ENCODE data around the gene IFNL2.

The IFNL2 gene

GRCh38 chr19:39301021-39301420 is 32.8 kb downstream of the IFNL2 start:
- Histone ChIP-seq H3K14ac (ENCODE audit: low read length) (no peak overlapping the region), H3K4me3 (ENCODE audit: low read length in 2 of 2) (no peak overlapping the region), H3K27me3 (ENCODE audit: control insufficient read depth in 3 of 3, insufficient read depth in 3 of 3, low read depth in 1 of 3, low read length in 3 of 3) (peaks cover 0 to 62% (median 10%) of the 10 kb centered on the region in 3 experiments), H3K9me3 (replicated peaks in 1 of 2; ENCODE audit: control insufficient read depth in 2 of 2, insufficient read depth in 1 of 2, low read depth in 1 of 2, low read length in 2 of 2) (no peaks in the 10 kb centered on the region), H3K4ac (ENCODE audit: low read length) (no peak overlapping the region), H4K8ac (ENCODE audit: low read depth, low read length) (no peak overlapping the region), H3K18ac (ENCODE audit: low read length) (no peak overlapping the region), H3K4me1 (ENCODE audit: control insufficient read depth in 2 of 2, insufficient read depth in 1 of 2, low read depth in 1 of 2, low read length in 2 of 2) (peaks cover 5% of the 10 kb centered on the region in 2 donors), H3K36me3 (replicated peaks in 1 of 2; ENCODE audit: control insufficient read depth in 2 of 2, insufficient read depth in 2 of 2, low read length in 2 of 2) (no peaks in the 10 kb centered on the region), H3K23ac (ENCODE audit: low read depth, low read length, poor library complexity) (no peak overlapping the region), H2BK15ac (ENCODE audit: low read length) (no peak overlapping the region), H2AFZ (ENCODE audit: low read length) (no peak overlapping the region), H3K79me1 (ENCODE audit: low read depth, low read length) (no peaks in the 10 kb centered on the region), H3K27ac (replicated peaks; ENCODE audit: low read length) (no peak overlapping the region), H2BK12ac (ENCODE audit: low read length) (no peak overlapping the region), H2AK5ac (ENCODE audit: low read depth, low read length) (no peak overlapping the region), H3K4me2 (ENCODE audit: insufficient read depth, low read length, poor library complexity, severe bottlenecking) (no peak overlapping the region), H4K91ac (ENCODE audit: low read depth, low read length, poor library complexity) (no peak overlapping the region), H2BK120ac (ENCODE audit: low read depth, low read length) (no peak overlapping the region), H3K9ac (ENCODE audit: low read depth, low read length, poor library complexity) (no peak overlapping the region), H2BK5ac (ENCODE audit: low read length) (no peak overlapping the region)
- DNase-seq (ENCODE audit: low spot score): no peak
- no CpG with 5 or more reads among the region's 4 CpGs for WGBS, 2 donors (ENCODE audit: extremely low coverage in 2 of 2, insufficient read length in 2 of 2, insufficient replicate concordance in 1 of 2)

- Histone ChIP-seq H3K18ac (ENCODE audit: low read length) (no peak overlapping the region), H3K4me1 (ENCODE audit: control insufficient read depth in 2 of 2, insufficient read depth in 1 of 2, low read depth in 1 of 2, low read length in 2 of 2) (peaks cover 5 to 6% of the 10 kb centered on the region in 2 donors), H2BK120ac (ENCODE audit: low read depth, low read length) (no peak overlapping the region), H2BK5ac (ENCODE audit: low read length) (no peak overlapping the region), H3K9ac (ENCODE audit: low read depth, low read length, poor library complexity) (no peak overlapping the region), H3K4me2 (ENCODE audit: insufficient read depth, low read length, poor library complexity, severe bottlenecking) (no peak overlapping the region), H3K79me1 (ENCODE audit: low read depth, low read length) (no peaks in the 10 kb centered on the region), H2BK12ac (ENCODE audit: low read length) (no peak overlapping the region), H3K36me3 (replicated peaks in 1 of 2; ENCODE audit: control insufficient read depth in 2 of 2, insufficient read depth in 2 of 2, low read length in 2 of 2) (no peaks in the 10 kb centered on the region), H3K14ac (ENCODE audit: low read length) (no peak overlapping the region), H3K4ac (ENCODE audit: low read length) (no peak overlapping the region), H3K27me3 (ENCODE audit: control insufficient read depth in 3 of 3, insufficient read depth in 3 of 3, low read depth in 1 of 3, low read length in 3 of 3) (peaks cover 0 to 63% (median 14%) of the 10 kb centered on the region in 3 experiments), H3K9me3 (replicated peaks in 1 of 2; ENCODE audit: control insufficient read depth in 2 of 2, insufficient read depth in 1 of 2, low read depth in 1 of 2, low read length in 2 of 2) (no peaks in the 10 kb centered on the region), H3K27ac (replicated peaks; ENCODE audit: low read length) (no peak overlapping the region), H2BK15ac (ENCODE audit: low read length) (no peak overlapping the region), H3K23ac (ENCODE audit: low read depth, low read length, poor library complexity) (no peak overlapping the region), H2AFZ (ENCODE audit: low read length) (no peak overlapping the region), H4K8ac (ENCODE audit: low read depth, low read length) (no peak overlapping the region), H3K4me3 (ENCODE audit: low read length in 2 of 2) (no peak overlapping the region), H2AK5ac (ENCODE audit: low read depth, low read length) (no peak overlapping the region), H4K91ac (ENCODE audit: low read depth, low read length, poor library complexity) (no peak overlapping the region)
- DNase-seq (ENCODE audit: low spot score): no peak
- no CpG with 5 or more reads among the region's 3 CpGs for whole genome bisulfite sequencing, 2 donors (ENCODE audit: extremely low coverage in 2 of 2, insufficient read length in 2 of 2, insufficient replicate concordance in 1 of 2)
Observed at GRCh38 chr19:39301562-39301961, 33.4 kb downstream of the IFNL2 start.

- Histone ChIP-seq H3K4me3 (ENCODE audit: low read length in 2 of 2) (no peak overlapping the region), H3K14ac (ENCODE audit: low read length) (no peak overlapping the region), H3K36me3 (replicated peaks in 1 of 2; ENCODE audit: control insufficient read depth in 2 of 2, insufficient read depth in 2 of 2, low read length in 2 of 2) (no peaks in the 10 kb centered on the region), H3K9me3 (replicated peaks in 1 of 2; ENCODE audit: control insufficient read depth in 2 of 2, insufficient read depth in 1 of 2, low read depth in 1 of 2, low read length in 2 of 2) (peaks cover under 1 to 1% of the 10 kb centered on the region in 2 donors), H3K9ac (ENCODE audit: low read depth, low read length, poor library complexity) (no peak overlapping the region), H3K79me1 (ENCODE audit: low read depth, low read length) (no peaks in the 10 kb centered on the region), H3K23ac (ENCODE audit: low read depth, low read length, poor library complexity) (no peak overlapping the region), H3K4ac (ENCODE audit: low read length) (no peak overlapping the region), H2AFZ (ENCODE audit: low read length) (no peak overlapping the region), H2BK5ac (ENCODE audit: low read length) (no peak overlapping the region), H4K91ac (ENCODE audit: low read depth, low read length, poor library complexity) (no peak overlapping the region), H2BK15ac (ENCODE audit: low read length) (no peak overlapping the region), H3K18ac (ENCODE audit: low read length) (no peak overlapping the region), H3K4me2 (ENCODE audit: insufficient read depth, low read length, poor library complexity, severe bottlenecking) (no peak overlapping the region), H2BK120ac (ENCODE audit: low read depth, low read length) (no peak overlapping the region), H4K8ac (ENCODE audit: low read depth, low read length) (no peak overlapping the region), H3K27me3 (ENCODE audit: control insufficient read depth in 3 of 3, insufficient read depth in 3 of 3, low read depth in 1 of 3, low read length in 3 of 3) (peaks cover 9 to 73% (median 32%) of the 10 kb centered on the region in 3 experiments), H3K27ac (replicated peaks; ENCODE audit: low read length) (no peak overlapping the region), H2BK12ac (ENCODE audit: low read length) (no peak overlapping the region), H3K4me1 (ENCODE audit: control insufficient read depth in 2 of 2, insufficient read depth in 1 of 2, low read depth in 1 of 2, low read length in 2 of 2) (peaks cover 9 to 13% of the 10 kb centered on the region in 2 donors), H2AK5ac (ENCODE audit: low read depth, low read length) (no peak overlapping the region)
- no peak for DNase-seq (ENCODE audit: low spot score)
- WGBS, 2 donors (ENCODE audit: extremely low coverage in 2 of 2, insufficient read length in 2 of 2, insufficient replicate concordance in 1 of 2): no CpG with 5 or more reads among the region's 10 CpGs
Observed at GRCh38 chr19:39303373-39304184, 35.4 kb downstream of the IFNL2 start.

- Histone ChIP-seq H3K14ac (ENCODE audit: low read length) (no peak overlapping the region), H3K4me2 (ENCODE audit: insufficient read depth, low read length, poor library complexity, severe bottlenecking) (no peak overlapping the region), H3K27me3 (ENCODE audit: control insufficient read depth in 3 of 3, insufficient read depth in 3 of 3, low read depth in 1 of 3, low read length in 3 of 3) (peaks cover 9 to 75% (median 37%) of the 10 kb centered on the region in 3 experiments), H3K4ac (ENCODE audit: low read length) (no peak overlapping the region), H2AK5ac (ENCODE audit: low read depth, low read length) (no peak overlapping the region), H2BK120ac (ENCODE audit: low read depth, low read length) (no peak overlapping the region), H3K9ac (ENCODE audit: low read depth, low read length, poor library complexity) (no peak overlapping the region), H4K8ac (ENCODE audit: low read depth, low read length) (no peak overlapping the region), H3K4me3 (ENCODE audit: low read length in 2 of 2) (no peak overlapping the region), H3K23ac (ENCODE audit: low read depth, low read length, poor library complexity) (no peak overlapping the region), H3K79me1 (ENCODE audit: low read depth, low read length) (no peaks in the 10 kb centered on the region), H4K91ac (ENCODE audit: low read depth, low read length, poor library complexity) (no peak overlapping the region), H3K9me3 (replicated peaks in 1 of 2; ENCODE audit: control insufficient read depth in 2 of 2, insufficient read depth in 1 of 2, low read depth in 1 of 2, low read length in 2 of 2) (peaks cover 2 to 5% of the 10 kb centered on the region in 2 donors), H2BK15ac (ENCODE audit: low read length) (no peak overlapping the region), H3K18ac (ENCODE audit: low read length) (no peak overlapping the region), H2BK12ac (ENCODE audit: low read length) (no peak overlapping the region), H3K27ac (replicated peaks; ENCODE audit: low read length) (no peak overlapping the region), H2BK5ac (ENCODE audit: low read length) (no peak overlapping the region), H3K36me3 (replicated peaks in 1 of 2; ENCODE audit: control insufficient read depth in 2 of 2, insufficient read depth in 2 of 2, low read length in 2 of 2) (no peaks in the 10 kb centered on the region), H2AFZ (ENCODE audit: low read length) (no peak overlapping the region), H3K4me1 (ENCODE audit: control insufficient read depth in 2 of 2, insufficient read depth in 1 of 2, low read depth in 1 of 2, low read length in 2 of 2) (peaks cover 9 to 13% of the 10 kb centered on the region in 2 donors)
- DNase-seq (ENCODE audit: low spot score): no peak
Observed at GRCh38 chr19:39304185-39304513, 36.0 kb downstream of the IFNL2 start.
